GM21825 (cell line): ENCODE data around the gene SYT6.

Experiments
- ATAC-seq: cut with Tn5 transposase; IDR thresholded peaks from one replicate; pipeline ENCODE4 v1.9.1; 2021; ENCODE audit warnings: mild to moderate bottlenecking, moderate library complexity; ENCODE audit not compliant: unreplicated experiment

Gene SYT6

DNA sequence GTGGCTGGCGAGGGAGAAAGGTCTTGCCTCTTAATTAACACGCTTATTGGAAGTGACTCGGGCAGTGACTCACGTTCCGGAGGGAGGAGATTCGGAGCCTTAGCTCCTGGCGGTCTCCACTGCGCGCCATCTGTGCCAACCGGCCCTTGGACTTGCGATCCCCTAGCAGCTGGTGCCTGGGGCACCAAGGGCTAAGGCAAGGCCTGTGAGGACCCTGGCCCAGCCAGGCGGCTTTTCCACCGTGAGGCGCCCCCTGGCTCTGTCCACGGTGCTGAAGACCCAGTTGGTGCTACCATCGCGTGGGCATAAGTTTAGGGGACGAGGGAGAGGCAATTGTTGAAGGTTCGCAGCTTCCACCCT lies 1.3 kb upstream of the SYT6 start:
- no peak for ATAC-seq

DNA sequence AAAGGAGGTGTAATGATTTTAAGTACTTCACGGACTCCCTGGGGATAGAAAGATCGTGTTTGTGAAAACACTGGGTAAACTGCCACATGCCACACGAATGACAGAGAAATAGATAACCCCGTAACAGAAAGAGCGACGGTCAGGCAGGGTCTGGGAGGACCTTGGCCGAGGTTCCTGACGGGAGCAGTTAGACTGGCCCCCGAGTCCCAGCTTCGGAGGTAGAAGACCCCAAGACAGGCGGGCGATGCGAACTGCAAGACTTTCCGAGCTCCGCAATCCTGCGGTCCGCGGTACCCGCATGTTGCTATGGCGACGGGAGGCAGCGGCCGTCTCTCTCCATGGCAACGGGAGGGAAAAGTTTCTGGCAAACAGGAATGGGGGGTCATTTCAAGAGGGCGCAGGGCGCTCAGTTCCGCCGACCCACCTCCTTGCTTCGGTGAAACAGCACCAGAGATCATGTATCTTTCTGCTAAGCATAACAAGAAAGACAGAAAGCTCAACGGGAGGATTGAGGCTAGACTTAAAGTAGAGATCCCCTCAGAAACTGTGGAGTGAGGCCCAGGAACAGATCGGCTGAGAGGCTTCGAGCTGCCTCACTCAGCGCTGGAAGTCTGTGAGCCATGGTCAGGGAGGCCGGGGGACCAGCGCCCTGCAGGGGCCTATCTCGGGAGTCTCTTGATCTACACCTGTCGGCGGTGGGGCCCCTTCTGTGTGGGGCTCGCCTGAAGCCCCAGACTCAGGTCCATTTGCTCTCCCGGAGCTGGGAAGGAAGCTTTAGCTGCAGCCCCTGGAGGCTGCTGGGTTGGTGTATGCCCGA lies 685 bp upstream of the SYT6 start:
- no peak for ATAC-seq

DNA sequence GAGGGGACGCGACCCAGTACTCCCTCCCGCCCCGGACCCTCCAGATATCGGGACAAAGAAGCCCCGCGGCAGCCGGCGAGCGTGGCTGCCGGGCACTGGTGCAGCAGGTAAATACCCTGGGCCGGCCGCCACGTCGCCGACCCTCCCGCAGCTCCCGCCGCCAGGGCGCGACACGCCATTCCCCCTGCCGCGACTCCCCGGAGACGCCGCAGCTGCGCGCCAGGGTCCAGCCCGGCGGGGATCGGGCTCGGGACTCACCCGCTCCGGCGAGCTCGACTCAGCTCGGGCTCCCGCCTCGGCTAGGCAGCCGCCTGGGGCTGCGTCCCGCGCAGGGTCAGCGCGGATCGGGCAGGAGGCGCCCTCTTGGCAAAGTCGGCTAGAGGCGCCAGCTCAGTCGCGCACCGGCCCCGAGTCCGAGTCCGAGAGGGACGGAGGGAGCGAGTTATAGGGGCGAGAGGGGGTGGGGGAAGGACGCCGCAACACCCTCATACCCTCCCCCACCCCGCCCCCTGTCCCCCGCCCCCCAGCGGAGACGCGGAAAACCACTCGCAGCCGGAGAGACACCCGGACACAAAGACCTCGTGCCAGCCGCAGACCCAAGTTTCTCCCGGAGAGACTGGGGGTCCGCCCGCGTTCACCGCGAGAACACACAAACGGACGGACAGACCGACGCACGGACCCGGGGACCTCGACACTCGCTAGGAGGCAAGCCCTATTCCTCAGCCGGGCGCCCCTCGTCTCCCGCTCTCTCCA lies 985 bp downstream of the SYT6 start:
- ATAC-seq, result no peak

DNA sequence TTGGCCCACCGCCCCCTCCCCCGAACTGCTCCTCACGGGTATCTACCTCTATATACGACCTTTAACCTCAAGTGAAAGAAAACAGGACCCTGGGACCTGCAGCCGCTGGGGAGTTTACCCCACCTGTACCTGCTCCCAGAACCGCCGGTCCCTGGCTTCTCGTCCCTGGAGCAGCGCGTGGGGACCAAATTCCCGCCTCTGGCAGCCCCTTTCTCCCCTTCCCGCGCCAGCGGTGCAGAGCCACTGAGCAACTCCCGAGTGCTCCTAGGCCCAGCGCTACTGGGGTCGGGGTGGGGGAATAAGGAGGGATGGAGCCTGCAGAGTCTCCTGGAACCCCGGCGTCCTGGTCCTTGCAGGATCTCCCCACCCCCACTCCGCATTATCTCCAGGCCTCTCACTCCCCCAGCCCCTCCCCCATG lies 1.6 kb downstream of the SYT6 start:
- no peak for ATAC-seq

DNA sequence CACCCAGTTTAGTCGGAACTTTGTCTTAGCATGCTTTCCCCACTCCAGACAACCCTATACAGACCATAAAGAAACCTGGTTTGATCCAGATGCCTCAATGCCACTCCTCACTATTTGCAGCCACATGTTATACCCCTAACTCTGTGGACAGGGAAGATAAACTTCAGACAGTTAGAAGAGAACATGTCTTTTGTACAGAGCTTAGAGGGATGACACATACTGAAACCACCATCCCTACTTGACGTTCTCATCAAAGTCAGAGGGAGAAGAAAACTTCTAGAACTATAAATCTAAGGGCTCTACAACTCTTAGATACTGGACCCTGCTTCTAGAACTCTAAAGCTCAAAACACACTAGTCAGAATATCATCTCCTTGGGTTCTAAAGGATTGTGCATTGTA lies 3.7 kb downstream of the SYT6 start:
- no peak for ATAC-seq

DNA sequence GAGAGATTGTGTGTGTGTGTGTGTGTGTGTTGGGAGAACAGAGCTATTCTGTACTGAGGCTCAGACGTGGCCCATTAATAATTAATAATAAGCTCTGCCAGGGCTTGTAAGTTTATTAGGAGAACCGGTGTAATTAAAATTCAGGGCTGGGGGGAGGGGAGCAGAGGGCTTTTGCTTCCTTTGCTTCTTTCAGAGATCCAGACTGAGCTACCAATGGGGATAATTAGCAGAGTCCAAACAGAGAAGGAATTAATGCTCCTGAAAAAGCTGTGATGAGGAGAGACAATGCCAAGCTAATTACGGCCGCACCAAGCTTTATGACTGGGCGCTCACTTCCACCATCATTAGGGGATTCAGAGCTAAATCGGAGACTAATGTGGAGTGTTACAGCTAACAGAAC lies 4.5 kb downstream of the SYT6 start:
- no peak for ATAC-seq

DNA sequence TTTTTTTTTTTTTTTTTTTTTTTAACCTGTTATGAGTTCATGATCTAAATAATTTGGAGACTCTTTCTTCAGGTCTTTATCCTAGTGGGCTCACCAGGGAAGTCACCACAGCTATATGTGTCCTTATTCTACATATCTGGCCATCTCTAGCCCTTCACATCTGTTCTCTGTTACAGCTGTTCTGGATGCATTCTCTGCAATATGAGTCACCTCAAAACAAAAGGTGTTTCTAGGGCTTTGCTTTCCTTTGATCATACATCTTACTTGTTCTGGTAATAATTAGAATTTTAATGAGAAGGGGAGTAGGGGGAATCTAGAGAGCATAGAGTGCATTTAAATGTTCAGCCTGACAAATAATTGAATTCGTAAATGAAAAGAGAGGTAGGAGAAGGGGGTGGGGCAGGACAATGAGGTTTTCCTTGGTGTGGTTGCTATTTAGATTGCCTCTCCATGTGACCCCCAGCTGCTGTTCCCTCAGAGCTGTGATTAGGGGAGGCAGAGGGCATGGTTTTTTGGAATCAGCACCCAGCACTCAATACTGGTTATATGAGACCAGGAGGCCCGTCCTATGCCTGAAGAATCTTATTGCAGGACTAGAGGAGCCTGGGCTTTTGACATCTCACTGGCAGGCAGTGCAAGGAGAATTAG lies 8.0 kb downstream of the SYT6 start:
- no peak for ATAC-seq

DNA sequence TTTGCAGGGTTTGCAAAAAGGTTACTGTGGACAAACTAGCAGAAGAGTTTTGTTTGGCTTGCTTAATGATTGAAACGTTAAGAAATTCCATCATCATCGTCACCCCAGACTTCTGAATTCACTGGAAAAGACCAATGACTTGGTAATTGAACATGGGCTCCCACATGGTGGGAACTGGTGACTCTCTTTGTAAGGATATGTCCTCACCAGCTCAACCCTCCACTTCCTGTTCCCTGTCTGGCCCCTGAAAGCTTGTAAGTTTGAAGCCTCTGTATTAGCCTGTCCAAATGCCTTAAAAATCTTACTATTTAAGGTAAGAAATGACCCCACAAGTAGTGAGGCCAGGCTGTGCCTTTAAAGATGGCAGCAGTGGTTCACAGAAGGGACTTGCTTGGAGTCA lies 9.7 kb downstream of the SYT6 start:
- no peak for ATAC-seq

DNA sequence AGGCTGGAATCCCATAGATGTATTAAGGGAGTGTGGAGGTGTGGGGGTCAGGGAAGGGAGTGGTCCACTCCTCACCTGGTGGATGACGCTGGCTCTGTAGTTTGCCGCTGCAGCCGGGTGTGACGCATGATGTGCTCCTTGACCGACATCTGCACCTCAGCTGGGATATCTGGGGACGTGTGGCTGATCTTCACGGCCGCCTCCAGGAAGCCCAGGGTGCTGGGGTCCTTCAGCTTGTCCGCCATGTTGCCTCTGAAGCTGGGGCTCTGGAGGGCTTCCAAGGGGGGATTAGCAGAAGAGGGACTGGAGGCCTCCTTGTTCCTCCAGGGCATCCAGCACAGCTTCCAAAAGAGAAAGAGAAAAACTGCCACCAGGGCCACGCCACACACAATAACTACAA lies 14.1 kb downstream of the SYT6 start:
- ATAC-seq, result no peak

DNA sequence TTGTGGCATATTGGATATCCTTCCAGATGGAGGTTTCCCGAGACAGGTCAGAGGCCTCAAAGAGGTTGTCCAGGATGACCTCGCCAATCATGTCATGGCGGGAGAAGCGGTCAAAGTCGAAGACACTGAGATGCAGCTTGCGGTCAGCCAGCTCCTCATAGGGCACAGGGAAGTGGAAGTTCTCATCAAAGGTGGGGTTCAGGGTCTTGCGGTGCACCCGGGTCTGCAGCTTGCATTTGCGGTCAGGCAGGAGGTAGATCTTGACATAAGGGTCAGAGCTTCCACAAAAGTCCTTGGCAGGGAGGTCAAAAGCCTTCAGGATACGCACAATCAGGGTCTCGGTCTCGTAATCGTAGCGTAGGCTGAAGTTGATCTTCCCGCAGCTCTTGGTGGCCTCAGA lies 16.2 kb downstream of the SYT6 start:
- no peak for ATAC-seq

DNA sequence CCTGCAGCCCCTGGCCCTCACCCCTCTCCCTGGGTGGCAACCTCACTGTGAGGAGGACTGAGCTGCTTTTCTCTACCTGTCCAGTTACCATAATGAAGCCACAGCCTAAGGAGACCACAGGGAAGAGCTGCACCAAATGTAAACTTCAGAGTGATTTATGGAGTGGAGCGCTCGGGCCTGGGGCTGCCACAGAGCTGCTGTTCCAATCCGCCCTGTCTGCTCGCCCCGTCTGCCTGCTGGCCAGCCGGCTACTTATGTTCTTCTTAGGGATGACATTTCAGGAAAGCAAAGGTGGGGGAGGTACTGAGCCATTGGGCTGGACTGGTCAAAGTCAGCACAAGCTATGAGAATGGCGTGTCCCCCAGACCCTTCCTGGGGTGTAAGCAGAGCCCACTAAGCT lies 17.9 kb downstream of the SYT6 start:
- ATAC-seq, result no peak

DNA sequence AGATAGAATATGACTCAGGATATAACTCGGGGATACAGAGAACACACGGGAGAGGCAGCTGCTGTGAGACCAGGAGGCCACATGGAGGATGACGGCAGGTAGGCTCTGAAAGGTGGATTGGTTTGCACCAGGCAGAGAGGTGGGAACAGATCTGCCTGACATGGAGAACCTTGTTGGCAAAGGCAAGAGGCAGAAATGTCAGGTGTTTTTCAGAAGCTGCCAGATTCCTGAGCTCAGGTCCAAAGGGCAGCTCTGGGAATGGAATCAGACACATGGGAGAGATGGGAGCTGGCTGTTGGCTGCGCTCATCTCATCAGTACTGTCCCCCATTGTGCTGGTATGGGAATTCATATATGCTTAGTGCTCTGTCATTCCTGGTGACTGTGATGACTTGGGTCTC lies 19.2 kb downstream of the SYT6 start:
- ATAC-seq, result no peak

DNA sequence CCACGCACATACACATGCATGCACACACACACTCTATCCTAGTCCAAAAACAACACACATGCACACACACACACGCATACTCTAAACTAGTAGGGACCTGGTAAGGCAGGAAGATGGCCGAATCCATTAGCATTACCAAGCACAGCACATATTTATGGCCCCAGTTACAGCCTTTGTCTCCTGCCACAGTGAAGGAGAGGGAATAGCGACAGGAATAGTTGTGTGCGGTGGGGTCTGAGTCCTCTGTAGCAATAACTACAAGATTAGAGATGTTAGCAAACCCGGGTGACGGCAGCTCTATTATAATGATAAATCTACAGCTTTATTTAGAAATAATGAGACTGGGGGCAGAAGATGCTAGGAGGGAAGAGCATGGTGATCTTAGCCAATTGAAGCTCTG lies 20.5 kb downstream of the SYT6 start:
- ATAC-seq, result no peak

DNA sequence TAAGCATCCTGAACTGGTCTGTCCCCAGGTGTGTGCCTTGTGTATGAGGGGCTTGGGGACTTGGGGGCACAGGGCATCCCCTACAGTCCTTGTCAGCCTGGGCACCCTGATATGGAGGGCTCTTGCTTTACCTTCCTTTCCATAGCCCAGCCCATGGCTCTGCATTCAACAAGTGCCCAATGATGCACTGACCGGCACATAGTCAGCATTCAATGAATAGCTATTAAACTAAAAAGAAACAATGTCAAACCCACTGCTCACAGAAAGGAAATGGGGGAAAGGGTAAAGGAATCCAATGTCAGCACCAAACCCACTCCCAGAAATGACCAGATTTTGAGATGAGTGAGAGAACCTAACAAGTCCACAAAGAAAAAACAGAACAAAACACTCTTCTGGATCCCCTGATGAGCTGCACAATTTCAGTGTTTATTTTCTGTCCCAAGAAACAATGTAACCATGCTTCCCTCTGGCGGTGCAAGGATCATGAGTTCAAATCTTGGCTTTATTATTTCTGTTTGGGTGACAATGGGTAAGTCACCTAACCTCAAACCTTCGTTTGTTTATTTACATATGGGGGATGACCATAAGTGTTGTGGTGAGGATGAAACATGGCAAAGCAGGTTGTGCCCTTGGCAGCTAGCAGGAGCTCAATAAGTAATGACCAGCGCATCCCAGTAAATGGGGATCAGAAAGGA lies 22.0 kb downstream of the SYT6 start:
- no peak for ATAC-seq

DNA sequence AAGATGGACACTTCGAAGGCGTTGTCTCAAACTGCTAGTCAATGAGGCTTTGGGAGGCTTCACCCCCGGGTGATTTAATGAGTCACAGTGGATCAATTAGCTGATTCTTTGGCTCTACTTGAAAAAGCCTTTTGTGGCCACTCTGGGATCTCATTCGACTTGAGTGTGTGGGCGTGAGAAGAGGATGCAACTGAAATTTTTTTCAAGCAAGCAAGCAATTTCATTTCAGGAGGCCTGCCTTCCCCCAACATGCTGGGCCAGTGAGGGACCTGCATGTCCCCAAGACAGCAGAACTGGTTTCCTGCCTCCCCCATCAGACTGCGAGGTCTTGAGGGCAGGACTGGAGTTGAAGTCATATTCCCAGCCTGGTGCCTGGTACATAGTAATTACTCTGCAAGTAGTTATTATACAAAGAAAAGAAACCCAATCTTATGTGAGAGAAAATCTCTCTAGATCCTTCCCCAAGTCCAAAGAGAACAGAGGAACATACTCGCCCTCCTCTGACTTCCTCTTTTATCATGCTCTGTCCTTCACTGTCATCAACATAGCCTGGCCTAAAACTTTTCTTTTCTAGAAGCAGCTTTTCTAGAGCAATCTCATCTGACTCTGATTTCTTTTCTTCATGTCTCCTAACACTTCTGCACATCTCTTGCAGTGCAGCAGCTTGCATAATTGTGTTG lies 22.7 kb downstream of the SYT6 start:
- no peak for ATAC-seq

DNA sequence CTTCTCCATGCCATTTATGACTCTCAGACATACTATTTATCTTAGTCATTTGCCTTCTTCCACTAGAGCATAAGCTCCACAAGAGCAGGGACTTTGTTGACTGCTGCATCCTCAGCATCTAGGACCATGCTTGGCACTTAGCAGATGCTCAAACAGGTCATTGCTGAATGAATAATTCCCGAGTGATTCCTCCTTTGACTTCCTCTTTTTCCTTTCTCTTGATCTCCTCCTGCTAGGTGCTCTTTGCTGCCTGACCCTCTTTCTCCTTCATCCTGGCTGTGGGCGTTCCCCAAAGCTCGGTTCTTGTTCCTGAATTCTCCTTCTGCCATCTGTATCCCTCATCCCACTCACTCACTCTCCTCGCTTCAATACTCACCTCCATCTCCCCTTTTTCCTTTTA lies 23.5 kb downstream of the SYT6 start:
- no peak for ATAC-seq

DNA sequence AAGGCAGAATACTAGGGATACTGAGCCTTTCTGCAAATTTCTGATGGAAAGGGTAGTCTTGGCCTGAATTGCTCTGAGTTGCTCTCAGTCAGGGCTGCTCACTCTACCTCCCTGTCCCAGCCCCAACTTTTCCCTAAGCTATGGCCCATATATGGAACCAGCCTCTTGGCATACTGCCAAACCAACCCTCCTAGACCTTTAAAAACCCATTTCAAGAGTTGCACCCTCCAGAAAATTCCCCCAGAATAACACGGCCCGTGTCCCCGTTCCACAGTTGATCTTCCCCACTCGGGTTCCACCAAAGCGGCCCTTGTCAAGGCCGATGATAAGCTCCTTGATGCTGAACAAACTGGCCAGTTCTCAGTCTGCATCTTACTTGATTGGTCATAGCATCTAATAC lies 25.4 kb downstream of the SYT6 start:
- ATAC-seq, result no peak

DNA sequence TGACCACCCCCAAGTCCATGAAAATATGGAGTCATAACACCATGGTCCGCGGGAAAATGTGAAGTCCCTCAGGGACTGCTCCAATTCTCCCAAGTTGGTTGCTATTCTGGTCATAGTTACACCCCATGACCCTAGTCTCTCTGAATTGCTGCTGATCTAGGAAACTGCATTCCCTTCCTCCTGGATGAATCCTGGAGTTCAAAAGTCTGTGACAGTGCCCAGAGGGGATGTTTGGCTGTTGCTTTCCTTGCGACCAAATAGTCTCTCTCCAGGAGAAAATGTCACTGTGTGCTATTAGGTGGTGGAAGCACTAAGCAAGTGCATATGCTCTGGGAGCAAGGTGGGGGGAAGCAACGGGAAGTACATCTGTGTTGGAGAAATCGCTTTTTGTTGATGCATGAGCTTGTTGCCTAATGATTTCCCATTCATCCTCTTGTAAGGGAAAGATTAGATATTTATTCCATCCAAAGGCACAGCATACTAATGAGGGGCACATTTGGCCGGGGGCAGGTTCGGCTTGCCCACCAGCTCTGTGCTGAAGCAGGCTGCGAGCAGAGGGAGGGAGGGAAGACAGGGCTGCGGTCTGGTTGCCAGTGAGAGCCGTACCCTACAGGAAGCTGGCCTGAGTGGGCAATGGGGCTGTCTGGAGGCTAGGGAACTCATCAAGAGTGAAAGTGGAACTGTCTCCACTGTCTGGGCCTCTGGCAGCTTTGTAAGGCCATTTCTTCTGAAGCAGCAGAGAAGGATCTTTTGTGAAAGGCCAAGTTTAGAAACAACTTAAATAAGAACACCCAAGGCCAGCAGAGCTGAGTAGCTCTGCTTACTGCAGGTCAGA lies 27.2 kb downstream of the SYT6 start:
- ATAC-seq, result peak; percentile 76

DNA sequence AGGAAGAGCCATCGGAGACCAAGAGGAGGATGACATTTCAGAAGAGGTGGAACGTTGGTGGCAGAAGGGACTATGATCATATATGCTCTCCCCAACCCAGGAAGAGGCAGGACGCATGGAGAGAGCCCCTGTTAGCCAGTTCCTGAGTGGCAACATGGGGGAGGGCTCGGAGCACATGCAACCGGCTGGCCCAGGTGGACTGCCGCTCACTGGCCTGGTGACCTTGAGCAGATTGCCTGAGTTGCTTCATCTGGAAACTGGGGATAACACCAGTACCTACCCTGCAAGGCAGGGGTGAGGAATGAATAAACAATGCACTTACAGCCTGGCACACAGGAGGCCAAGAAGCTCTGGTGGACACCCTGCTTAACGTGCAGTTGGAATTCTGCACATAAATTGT lies 29.0 kb downstream of the SYT6 start:
- no peak for ATAC-seq
